ENCODE data around the gene KLF15. TPM values are rescaled to one million over a fixed set of nuclear protein-coding genes. Genes with fewer than 3 reads are reported as not detected.
A peak's percentile ranks its signal among the peaks of the same experiment; 100 is the strongest.

The KLF15 gene
- polyA plus RNA-seq (0.03 to 0.04 TPM in 2 of 3 replicates, not detected in the other), polyA minus RNA-seq (not detected in 3 replicates)
- not detected for polyA plus RNA-seq (2011; ENCODE audit: low read depth)
- not detected in 2 replicates for polyA plus RNA-seq (2011; cell fraction: cytosol; rRNA removed)
- 0.05 TPM in 1 of 2 replicates, not detected in the other for polyA plus RNA-seq (2011; cell fraction: nucleus; rRNA removed)
- polyA plus RNA-seq (2012; ENCODE audit: low replicate concordance): 0.17 TPM in 1 of 2 replicates, not detected in the other
- polyA minus RNA-seq (2011; cell fraction: cytosol; rRNA and poly(A)+ RNA removed): not detected
- not detected in 2 replicates for polyA minus RNA-seq (2011; cell fraction: nucleus; rRNA and poly(A)+ RNA removed)

- peak within 1 kb of the TSS; percentile 24 for H3K9ac ChIP-seq (ENCODE audit: control insufficient read depth, extremely low read depth, insufficient read depth, low read length)
These were observed at the start of gene KLF15 for GRCh38 chr3:126357295-126358037. Gene KLF15, minus strand, starts transcription at chr3:126357408. Its CDS starts 4,486 bp downstream, at chr3:126352922.

GRCh38 chr3:126406389-126407296 is 49.4 kb upstream of the KLF15 start:
- no peak overlapping the region for H3K9ac ChIP-seq (ENCODE audit: control insufficient read depth, extremely low read depth, insufficient read depth, low read length)
- no peaks in the 10 kb centered on the region for H4K20me1 ChIP-seq (ENCODE audit: control insufficient read depth, extremely low read depth, insufficient read depth, low read length)
- H3K9me3 ChIP-seq (ENCODE audit: control insufficient read depth, low read depth, low read length): no peaks in the 10 kb centered on the region
- dilution Hi-C loops (cut with MboI; ENCODE audit: extremely low pct_ligation_motif_present, low sequenced_read_pairs): no loop called here
- no peaks in the 10 kb centered on the region for H3K79me2 ChIP-seq (ENCODE audit: control insufficient read depth, insufficient read depth, low read length)
- FAIRE-seq (no peak), DNase-seq (ENCODE audit: low read depth, low spot score) (no peak)
- no peak overlapping the region for H3K27ac ChIP-seq (ENCODE audit: control insufficient read depth, insufficient read depth, low read length)
- H3K4me3 ChIP-seq (ENCODE audit: control insufficient read depth in 2 of 3, extremely low read depth in 1 of 3, insufficient read depth in 2 of 3, low read depth in 1 of 3, low read length in 3 of 3): no peak overlapping the region
- H3K4me2 ChIP-seq (ENCODE audit: control insufficient read depth, extremely low read depth, insufficient read depth, low read depth, low read length): no peak overlapping the region
- TF ChIP-seq CTCF (optimal IDR thresholded peaks at IDR 0.05 in 1 of 3, IDR thresholded peaks at IDR 0.05 in 1 of 3, conservative IDR thresholded peaks at IDR 0.05 in 1 of 3; ENCODE audit: extremely low read depth in 1 of 3, insufficient read depth in 2 of 3, low read length in 3 of 3): no peak
- H3K9me1 ChIP-seq (ENCODE audit: control insufficient read depth, extremely low read depth, insufficient read depth, low read length): no peaks in the 10 kb centered on the region
- no peak overlapping the region for H2AFZ ChIP-seq (ENCODE audit: control insufficient read depth, low read length)
- peaks cover 12% of the 10 kb centered on the region for H3K27me3 ChIP-seq (ENCODE audit: control insufficient read depth, extremely low read depth, insufficient read depth, low read length)
- H3K4me1 ChIP-seq (ENCODE audit: control insufficient read depth, extremely low read depth, insufficient read depth, low read length): no peaks in the 10 kb centered on the region
- H3K36me3 ChIP-seq (ENCODE audit: control insufficient read depth in 2 of 2, extremely low read depth in 1 of 2, insufficient read depth in 2 of 2, low read length in 2 of 2): no peaks in the 10 kb centered on the region

More at GRCh38 chr3:126357295-126358037, at the start of gene KLF15:
- Histone ChIP-seq H2AFZ (ENCODE audit: control insufficient read depth, low read length) (peak within 1 kb of the TSS; percentile 75), H3K27ac (ENCODE audit: control insufficient read depth, insufficient read depth, low read length) (no peak within 1 kb of the TSS), H3K4me1 (ENCODE audit: control insufficient read depth, extremely low read depth, insufficient read depth, low read length) (peaks cover 11% of the 10 kb centered on the region), H3K36me3 (ENCODE audit: control insufficient read depth in 2 of 2, extremely low read depth in 1 of 2, insufficient read depth in 2 of 2, low read length in 2 of 2) (no peaks in the 10 kb centered on the region), H3K9me3 (ENCODE audit: control insufficient read depth, low read depth, low read length) (no peaks in the 10 kb centered on the region), H3K4me3 (ENCODE audit: control insufficient read depth in 2 of 3, extremely low read depth in 1 of 3, insufficient read depth in 2 of 3, low read depth in 1 of 3, low read length in 3 of 3) (peak within 1 kb of the TSS; percentile 45 to 77 (median 64)), H3K79me2 (ENCODE audit: control insufficient read depth, insufficient read depth, low read length) (no peaks in the 10 kb centered on the region), H3K4me2 (ENCODE audit: control insufficient read depth, extremely low read depth, insufficient read depth, low read depth, low read length) (peak within 1 kb of the TSS; percentile 98), H3K9me1 (ENCODE audit: control insufficient read depth, extremely low read depth, insufficient read depth, low read length) (no peaks in the 10 kb centered on the region), H3K27me3 (ENCODE audit: control insufficient read depth, extremely low read depth, insufficient read depth, low read length) (peaks cover 55% of the 10 kb centered on the region), H4K20me1 (ENCODE audit: control insufficient read depth, extremely low read depth, insufficient read depth, low read length) (no peaks in the 10 kb centered on the region)
- FAIRE-seq (no peak), DNase-seq (ENCODE audit: low read depth, low spot score) (no peak)
- dilution Hi-C loops (cut with MboI; ENCODE audit: extremely low pct_ligation_motif_present, low sequenced_read_pairs): no loop called here
- peak; percentile 50 for TF ChIP-seq EZH2 (IDR thresholded peaks at IDR 0.05; ENCODE audit: low read length)
- TF ChIP-seq CTCF (optimal IDR thresholded peaks at IDR 0.05 in 1 of 3, IDR thresholded peaks at IDR 0.05 in 1 of 3, conservative IDR thresholded peaks at IDR 0.05 in 1 of 3; ENCODE audit: extremely low read depth in 1 of 3, insufficient read depth in 2 of 3, low read length in 3 of 3): no peak
